H1 (cell line): ENCODE results near the gene ERLEC1. TPM values are rescaled to one million over a fixed set of nuclear protein-coding genes. Genes with fewer than 3 reads are reported as not detected.

Experiments used
- CTCF ChIA-PET: fragments of 300-600 bp; sonication (Branson Sonifier 250); formaldehyde crosslinking; loops from one replicate; lab custom pipeline; 2021; ENCODE audit not compliant: partially characterized antibody; lab: Charles Lee
- POLR2A ChIA-PET: fragments of 300-600 bp; sonication (Branson Sonifier 250); formaldehyde crosslinking; loops from one replicate; lab custom pipeline; 2021; ENCODE audit warnings: inconsistent platforms; ENCODE audit not compliant: partially characterized antibody; lab: Charles Lee
- DNase-seq, 2 experiments: peaks; one replicate each; pipeline versions ENCODE4 v3.0.0 to v3.0.0-alpha.2; 2010 to 2022; ENCODE audit warnings: low spot score in 2 of 2, low read depth in 1 of 2, mixed read lengths in 1 of 2
- FAIRE-seq: peaks from 2 replicates; lab custom pipeline; 2011; peaks lifted over from hg19 to GRCh38; lab: Jason Lieb, UNC
- H2AFZ ChIP-seq: 2 replicates; pipeline ENCODE4 v1.8.1; 2012; ENCODE audit warnings: low read length, inconsistent platforms
- H2AK5ac ChIP-seq: 2 replicates; pipeline ENCODE4 v1.6.1; 2013; ENCODE audit warnings: low read depth, low read length
- H2BK120ac ChIP-seq: replicated peaks from 2 replicates; pipeline ENCODE3; 2013; ENCODE audit warnings: low read depth, low read length, inconsistent platforms
- H2BK12ac ChIP-seq: 2 replicates; pipeline ENCODE4 v1.6.1; 2013; ENCODE audit warnings: low read depth, low read length
- H2BK15ac ChIP-seq: 2 replicates; pipeline ENCODE4 v1.6.1; 2013; ENCODE audit warnings: low read length
- H2BK20ac ChIP-seq: 2 replicates; pipeline ENCODE4 v1.6.1; 2013; ENCODE audit warnings: low read length
- H2BK5ac ChIP-seq: 2 replicates; pipeline ENCODE4 v1.6.1; 2013; ENCODE audit warnings: low read depth, low read length
- H3K14ac ChIP-seq: 2 replicates; pipeline ENCODE4 v1.6.1; 2013; ENCODE audit warnings: inconsistent platforms; ENCODE audit not compliant: insufficient read length
- H3K18ac ChIP-seq: 2 replicates; pipeline ENCODE4 v1.6.1; 2013; ENCODE audit warnings: low read length; ENCODE audit errors: extremely low read depth
- H3K23ac ChIP-seq: 2 replicates; pipeline ENCODE4 v1.6.1; 2013; ENCODE audit warnings: inconsistent platforms; ENCODE audit not compliant: insufficient read length
- H3K23me2 ChIP-seq: 2 replicates; pipeline ENCODE4 v1.6.1; 2013; ENCODE audit warnings: low read depth, low read length
- H3K27ac ChIP-seq: 2 replicates; pipeline ENCODE4 v1.6.1; 2011; ENCODE audit warnings: low read depth, low read length, inconsistent platforms
- H3K27me3 ChIP-seq, 4 experiments: replicated peaks in 1 of 4; 1 replicate in 1 of 4; 2 replicates in 3 of 4; pipeline versions ENCODE4 v1.6.1 to v1.8.1; 2011 to 2013; ENCODE audit warnings: low read length in 3 of 4, mild to moderate bottlenecking in 3 of 4, inconsistent platforms in 2 of 4, mixed read lengths in 2 of 4, moderate library complexity in 1 of 4; ENCODE audit not compliant: control insufficient read depth in 3 of 4, insufficient read depth in 3 of 4; ENCODE audit errors: extremely low read depth in 1 of 4
- H3K36me3 ChIP-seq, 4 experiments: 2 replicates each; pipeline versions ENCODE4 v1.6.1 to v1.8.1; 2011 to 2013; ENCODE audit warnings: mild to moderate bottlenecking in 4 of 4, low read length in 3 of 4, moderate library complexity in 2 of 4, control low read depth in 1 of 4, inconsistent platforms in 1 of 4; ENCODE audit not compliant: insufficient read depth in 4 of 4, control insufficient read depth in 2 of 4
- H3K4ac ChIP-seq: replicated peaks from 2 replicates; pipeline ENCODE3; 2013; ENCODE audit warnings: low read length, low read depth, mixed read lengths, inconsistent platforms; ENCODE audit not compliant: insufficient read length
- H3K4me1 ChIP-seq, 4 experiments: replicated peaks in 1 of 4; 1 replicate in 1 of 4; 2 replicates in 3 of 4; pipeline versions ENCODE4 v1.6.1 to v1.8.1; 2011 to 2013; ENCODE audit warnings: low read length in 3 of 4, inconsistent platforms in 2 of 4, mixed read lengths in 1 of 4; ENCODE audit not compliant: insufficient read depth in 4 of 4, control insufficient read depth in 3 of 4
- H3K4me2 ChIP-seq, 2 experiments: 2 replicates each; pipeline versions ENCODE4 v1.6.1 to v1.8.1; 2011 to 2013; ENCODE audit warnings: low read depth in 2 of 2, low read length in 2 of 2, control low read depth in 1 of 2, inconsistent platforms in 1 of 2, mild to moderate bottlenecking in 1 of 2; ENCODE audit not compliant: insufficient read depth in 1 of 2
- H3K4me3 ChIP-seq, 4 experiments: fragments of 200-600, 300-600 bp in 1 of 4; sonication (generic), shearing (Covaris generic), sonication (Bioruptor Twin) in 1 of 4; 2 replicates each; pipeline versions ENCODE4 v1.5.1 to v1.8.1; 2011 to 2016; ENCODE audit warnings: low read length in 4 of 4, low read depth in 3 of 4, control low read depth in 2 of 4, inconsistent platforms in 2 of 4, mild to moderate bottlenecking in 2 of 4, mixed read lengths in 1 of 4, moderate library complexity in 1 of 4; ENCODE audit not compliant: insufficient read depth in 2 of 4; ENCODE audit errors: extremely low read depth in 1 of 4
- H3K56ac ChIP-seq: replicated peaks from 2 replicates; pipeline ENCODE3; 2013; ENCODE audit warnings: low read depth, mild to moderate bottlenecking, mixed read lengths, low read length, inconsistent platforms; ENCODE audit not compliant: insufficient read length
- H3K79me1 ChIP-seq: 2 replicates; pipeline ENCODE4 v1.6.1; 2013; ENCODE audit warnings: low read depth, low read length, control low read depth
- H3K79me2 ChIP-seq, 2 experiments: 2 replicates each; pipeline versions ENCODE4 v1.6.1 to v1.8.1; 2012 to 2013; ENCODE audit warnings: low read length in 2 of 2, mild to moderate bottlenecking in 2 of 2, inconsistent platforms in 1 of 2; ENCODE audit not compliant: insufficient read depth in 2 of 2, control insufficient read depth in 1 of 2
- H3K9ac ChIP-seq, 4 experiments: replicated peaks in 1 of 4; 1 replicate in 1 of 4; 2 replicates in 3 of 4; pipeline versions ENCODE4 v1.6.1 to v1.8.1; 2011 to 2013; ENCODE audit warnings: low read depth in 3 of 4, low read length in 3 of 4, control low read depth in 2 of 4, mild to moderate bottlenecking in 2 of 4, moderate library complexity in 2 of 4, inconsistent platforms in 1 of 4; ENCODE audit errors: extremely low read depth in 1 of 4
- H3K9me3 ChIP-seq, 2 experiments: 2 replicates each; pipeline versions ENCODE4 v1.6.1 to v1.8.1; 2012 to 2013; ENCODE audit warnings: mild to moderate bottlenecking in 2 of 2, moderate library complexity in 2 of 2, control low read depth in 1 of 2, inconsistent platforms in 1 of 2, low read depth in 1 of 2, low read length in 1 of 2, mixed read lengths in 1 of 2; ENCODE audit not compliant: insufficient read depth in 2 of 2
- H4K20me1 ChIP-seq, 2 experiments: replicated peaks in 1 of 2; 2 replicates each; pipeline versions ENCODE3 to v1.8.1; 2011 to 2013; ENCODE audit warnings: inconsistent platforms in 2 of 2, low read length in 2 of 2, mild to moderate bottlenecking in 1 of 2; ENCODE audit not compliant: insufficient read depth in 2 of 2, control insufficient read depth in 1 of 2
- H4K5ac ChIP-seq: 2 replicates; pipeline ENCODE4 v1.6.1; 2013; ENCODE audit warnings: low read length, low read depth, mixed read lengths, inconsistent platforms; ENCODE audit not compliant: insufficient read length
- H4K8ac ChIP-seq: 2 replicates; pipeline ENCODE4 v1.8.0; 2013; ENCODE audit warnings: mild to moderate bottlenecking, moderate library complexity, low read length, inconsistent platforms; ENCODE audit not compliant: insufficient read depth; ENCODE audit errors: extremely low read depth
- H4K91ac ChIP-seq: replicated peaks from 2 replicates; pipeline ENCODE3; 2013; ENCODE audit warnings: low read length, mixed read lengths, inconsistent platforms; ENCODE audit not compliant: insufficient read length
- CBX8 ChIP-seq: fragments of 300-800, 300-1000 bp; sonication (generic); IDR thresholded peaks from 2 replicates; pipeline ENCODE4 v1.7.1; 2016; ENCODE audit warnings: low read depth, low read length, borderline replicate concordance
- EP300 ChIP-seq, 2 experiments: IDR thresholded peaks; 1 replicate in 1 of 2; 2 replicates in 1 of 2; pipeline ENCODE4 v1.6.1; 2011 to 2012; ENCODE audit warnings: low read depth in 2 of 2, low read length in 2 of 2, mild to moderate bottlenecking in 2 of 2, borderline replicate concordance in 1 of 2, inconsistent platforms in 1 of 2, moderate library complexity in 1 of 2
- HDAC2 ChIP-seq, 2 experiments: fragments of 300-600 bp in 1 of 2; sonication (generic) in 1 of 2; IDR thresholded peaks; 2 replicates each; pipeline ENCODE4 v1.6.1; 2011 to 2012; ENCODE audit warnings: low read depth in 2 of 2, low read length in 2 of 2, mild to moderate bottlenecking in 2 of 2, moderate library complexity in 2 of 2, borderline replicate concordance in 1 of 2, inconsistent platforms in 1 of 2
- RXRA ChIP-seq: IDR thresholded peaks from 2 replicates; pipeline ENCODE4 v1.6.1; 2011; ENCODE audit warnings: low read depth, mild to moderate bottlenecking, low read length, moderate library complexity; ENCODE audit not compliant: insufficient read depth
- SAP30 ChIP-seq: fragments of 300-600 bp; sonication (generic); IDR thresholded peaks from 2 replicates; pipeline ENCODE4 v1.7.1; 2012; ENCODE audit warnings: low read length, moderate library complexity, mild to moderate bottlenecking, inconsistent platforms; ENCODE audit not compliant: insufficient read depth, insufficient replicate concordance
- SIX5 ChIP-seq: IDR thresholded peaks from 2 replicates; pipeline ENCODE4 v1.6.1; 2011; ENCODE audit warnings: mild to moderate bottlenecking, low read depth, low read length
- TEAD4 ChIP-seq: IDR thresholded peaks from 2 replicates; pipeline ENCODE4 v1.6.1; 2012; ENCODE audit warnings: low read depth, low read length, inconsistent platforms, mixed read lengths
- WGBS, 2 experiments: shearing (Covaris generic) in 1 of 2; methylation state at CpG; one replicate each; pipeline versions ENCODE4 v1.1.6 to v1.1.7; 2013 to 2015; ENCODE audit warnings: low lambda C conversion rate in 2 of 2, mixed read lengths in 2 of 2, inconsistent platforms in 1 of 2, low coverage in 1 of 2, missing lambda C conversion rate in 1 of 2; ENCODE audit not compliant: insufficient replicate concordance in 2 of 2, insufficient coverage in 1 of 2, insufficient read length in 1 of 2; ENCODE audit errors: extremely low coverage in 1 of 2, missing lambda C conversion rate in 1 of 2; 5-methylcytosine and 5-hydroxymethylcytosine counted together
- polyA plus RNA-seq, 7 experiments: library from polyadenylated mRNA; depleted of rRNA in 3 of 7; stranded (reverse) in 5 of 7; unstranded in 2 of 7; fragments of >200 nt in 5 of 7; fragments of 200-250 nt in 2 of 7; gene quantifications; 1 replicate in 5 of 7; 2 replicates in 1 of 7; 4 replicates in 1 of 7; pipeline versions ENCODE4 v1.2.1 to v1.2.3, GENCODE V29; 2011 to 2013; ENCODE audit warnings: missing spikeins in 2 of 7, mixed read lengths in 2 of 7
- total RNA-seq: library from RNA; stranded (reverse); fragmentation: NEBNext Ultra II Directional; extraction: Animal tissue kit (Norgen Biotek cat#: 25700); gene quantifications from 2 replicates; pipeline ENCODE4 v1.2.1, GENCODE V29; 2021

The ERLEC1 gene
- total and polyA plus RNA-seq, 2 of the 8 experiments (the other 6 are each of a cell fraction or from before 2014, with no cell fraction given): 12.9 to 26.7 TPM

DNA sequence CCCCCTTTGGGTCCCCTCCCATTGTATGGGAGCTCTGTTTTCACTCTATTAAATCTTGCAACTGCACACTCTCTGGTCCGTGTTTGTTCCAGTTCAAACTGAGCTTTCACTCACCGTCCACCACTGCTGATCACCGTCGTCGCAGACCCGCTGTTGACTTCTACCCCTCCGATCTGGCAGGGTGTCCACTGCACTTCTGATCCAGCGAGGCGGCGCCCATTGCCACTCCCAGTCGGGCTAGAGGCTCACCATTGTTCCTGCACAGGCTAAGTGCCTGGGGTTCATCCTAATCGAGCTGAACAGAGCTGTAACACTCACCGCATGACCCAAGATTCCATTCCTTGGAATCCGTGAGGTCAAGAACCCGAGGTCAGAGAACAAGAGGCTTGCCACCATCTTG is 30.2 kb upstream of the ERLEC1 start:
- Histone ChIP-seq H2BK5ac (no peak overlapping the region), H2BK120ac (no peak overlapping the region), H3K18ac (no peak overlapping the region), H2BK20ac (no peak overlapping the region), H3K23me2 (no peaks in the 10 kb centered on the region), H3K4me1 (no peaks in the 10 kb centered on the region), H3K79me1 (no peaks in the 10 kb centered on the region), H2BK15ac (no peak overlapping the region), H2AK5ac (no peak overlapping the region), H3K27ac (no peak overlapping the region), H3K4me2 (no peak overlapping the region), H3K4me3 (no peak overlapping the region), H4K5ac (no peak overlapping the region), H4K8ac (no peak overlapping the region), H3K56ac (no peak overlapping the region), H3K4ac (no peak overlapping the region), H3K79me2 (no peaks in the 10 kb centered on the region), H4K91ac (no peak overlapping the region), H3K14ac (no peak overlapping the region), H3K27me3 (no peaks in the 10 kb centered on the region), H3K36me3 (peaks cover 0 to 6% (median 2%) of the 10 kb centered on the region in 4 experiments; a peak in 4 of 8 replicates), H3K9me3 (no peaks in the 10 kb centered on the region), H3K9ac (no peak overlapping the region), H2AFZ (no peak overlapping the region), H2BK12ac (no peak overlapping the region), H3K23ac (no peak overlapping the region), H4K20me1 (no peaks in the 10 kb centered on the region)
- no peak for DNase-seq
- no peak for FAIRE-seq
- WGBS, 2 experiments: 97% methylated on average over 15 of the region's 15 CpGs; no CpG with 5 or more reads in 1 of the 2 experiments
- no peak for TF ChIP-seq SIX5
- no peak for TF ChIP-seq EP300 (IDR thresholded peaks at IDR 0.05; ENCODE audit: borderline replicate concordance in 1 of 2, low read depth in 2 of 2, low read length in 2 of 2)
- no peak for TF ChIP-seq HDAC2 (IDR thresholded peaks at IDR 0.05; ENCODE audit: borderline replicate concordance in 1 of 2, low read depth in 2 of 2, low read length in 2 of 2)
- TF ChIP-seq TEAD4: no peak
- no peak for TF ChIP-seq SAP30
- no peak for TF ChIP-seq RXRA
- TF ChIP-seq CBX8: no peak
- POLR2A ChIA-PET: interaction anchor here (3.6 kb wide), 1 partner anchor 11 kb away, joined by 13 read pairs; the partner anchor contains the start of gene CHAC2
- CTCF ChIA-PET: interaction anchor here (1.4 kb wide), 1 partner anchor 11 kb away, joined by 7 read pairs; the partner anchor contains the start of gene CHAC2
